HG03135 (cell line): ENCODE results near the gene CTDSP2.
"Not testable (repeated sequence)": the region's sequence is repeated elsewhere in the genome, so short reads cannot be mapped to it uniquely, and the experiment has no call there.

Experiments
- ATAC-seq: cut with Tn5 transposase; IDR thresholded peaks from one replicate; pipeline ENCODE4 v1.9.1; 2021; ENCODE audit warnings: mild to moderate bottlenecking, moderate library complexity; ENCODE audit not compliant: unreplicated experiment

The CTDSP2 gene

GRCh38 chr12:57836442-57837375 lies 9.8 kb downstream of the CTDSP2 start:
- peak; percentile 45 for ATAC-seq

GRCh38 chr12:57835366-57836288 lies 10.9 kb downstream of the CTDSP2 start:
- no peak for ATAC-seq

- ATAC-seq: no peak
Measured at GRCh38 chr12:57834086-57834876, 12.2 kb downstream of the CTDSP2 start.

- ATAC-seq: no peak
Measured at GRCh38 chr12:57833672-57834071, 12.9 kb downstream of the CTDSP2 start.

- ATAC-seq: no peak
Measured at GRCh38 chr12:57832966-57833365, 13.6 kb downstream of the CTDSP2 start.

GRCh38 chr12:57830393-57830792 lies 16.1 kb downstream of the CTDSP2 start:
- no peak for ATAC-seq

GRCh38 chr12:57829025-57829777 lies 17.3 kb downstream of the CTDSP2 start:
- no peak for ATAC-seq

- no peak for ATAC-seq
Measured at GRCh38 chr12:57826966-57827365, 19.6 kb downstream of the CTDSP2 start.

- ATAC-seq: no peak
Measured at GRCh38 chr12:57826400-57826799, 20.1 kb downstream of the CTDSP2 start.

- ATAC-seq: no peak
Measured at GRCh38 chr12:57825451-57825850, 21.1 kb downstream of the CTDSP2 start.

DNA sequence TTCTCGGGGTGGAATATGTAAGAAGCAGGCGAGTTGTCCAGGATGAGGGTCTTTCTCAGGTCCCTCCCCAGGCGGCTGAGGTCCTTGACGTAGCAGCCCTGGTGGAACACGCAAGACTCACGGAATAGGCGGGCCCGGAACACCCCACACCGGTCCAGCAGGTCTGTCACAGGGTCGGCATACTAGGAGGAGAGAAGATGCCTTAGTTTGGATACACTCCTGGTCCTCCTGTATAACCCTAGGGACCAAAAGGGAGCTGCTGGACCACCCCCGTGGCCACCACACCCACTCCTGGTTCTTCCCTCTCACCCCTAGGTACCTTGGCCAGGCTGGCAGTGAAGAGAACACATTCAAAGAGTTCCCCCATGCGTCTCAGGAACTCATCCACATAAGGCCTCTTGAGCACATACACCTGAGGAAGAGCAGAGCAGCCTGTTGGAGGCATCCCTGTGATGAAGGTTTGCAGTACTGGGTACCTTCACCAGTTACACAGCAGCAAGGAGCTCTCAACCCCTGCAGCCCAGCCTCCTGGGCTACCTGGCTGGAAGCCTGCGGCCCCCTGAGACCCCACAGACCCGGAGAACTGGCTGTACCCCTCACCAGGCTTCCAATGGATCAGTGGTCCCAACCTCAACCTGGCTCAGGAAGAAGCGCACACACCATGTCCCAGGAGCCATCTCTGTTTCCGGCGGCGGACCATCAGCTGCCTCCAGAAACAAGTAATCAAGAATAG lies 22.5 kb downstream of the CTDSP2 start:
- no peak for ATAC-seq

GRCh38 chr12:57823131-57823907 lies 23.2 kb downstream of the CTDSP2 start:
- ATAC-seq: no peak

DNA sequence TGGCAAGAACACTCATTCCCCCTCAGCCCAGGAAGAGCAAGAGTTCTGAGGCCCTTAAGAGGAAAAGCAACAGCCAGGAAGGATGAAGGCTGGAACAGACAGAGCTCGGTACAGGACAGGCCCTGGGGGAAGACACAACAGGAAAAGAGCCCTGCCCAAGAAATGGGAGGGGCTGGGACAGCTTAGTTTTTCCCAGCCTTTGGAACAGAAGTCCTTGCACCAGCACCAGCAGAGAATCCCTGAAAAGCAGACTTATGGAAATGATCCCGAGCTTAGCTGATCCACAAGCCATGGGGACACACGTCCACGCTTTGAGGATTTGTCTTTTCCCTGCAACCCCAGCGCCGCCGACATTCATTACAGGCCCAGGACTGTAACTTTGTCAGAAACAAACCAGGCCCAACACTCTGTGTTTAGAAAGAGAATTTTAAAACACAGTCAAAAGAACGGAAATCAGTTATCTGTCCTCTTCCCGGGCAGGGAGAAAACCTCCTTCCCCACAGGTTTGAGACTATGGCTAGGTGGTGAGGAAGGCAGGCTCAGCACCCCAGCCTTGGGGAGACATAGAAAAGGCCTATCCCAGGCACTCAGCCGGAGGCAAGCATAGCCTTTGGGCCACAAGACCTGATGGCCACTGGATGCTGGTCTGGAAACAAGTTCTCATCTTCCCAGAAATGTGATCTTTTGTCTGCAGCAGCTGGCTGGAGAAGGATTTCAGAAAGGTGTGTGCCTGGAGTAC lies 24.0 kb downstream of the CTDSP2 start:
- ATAC-seq: no peak

DNA sequence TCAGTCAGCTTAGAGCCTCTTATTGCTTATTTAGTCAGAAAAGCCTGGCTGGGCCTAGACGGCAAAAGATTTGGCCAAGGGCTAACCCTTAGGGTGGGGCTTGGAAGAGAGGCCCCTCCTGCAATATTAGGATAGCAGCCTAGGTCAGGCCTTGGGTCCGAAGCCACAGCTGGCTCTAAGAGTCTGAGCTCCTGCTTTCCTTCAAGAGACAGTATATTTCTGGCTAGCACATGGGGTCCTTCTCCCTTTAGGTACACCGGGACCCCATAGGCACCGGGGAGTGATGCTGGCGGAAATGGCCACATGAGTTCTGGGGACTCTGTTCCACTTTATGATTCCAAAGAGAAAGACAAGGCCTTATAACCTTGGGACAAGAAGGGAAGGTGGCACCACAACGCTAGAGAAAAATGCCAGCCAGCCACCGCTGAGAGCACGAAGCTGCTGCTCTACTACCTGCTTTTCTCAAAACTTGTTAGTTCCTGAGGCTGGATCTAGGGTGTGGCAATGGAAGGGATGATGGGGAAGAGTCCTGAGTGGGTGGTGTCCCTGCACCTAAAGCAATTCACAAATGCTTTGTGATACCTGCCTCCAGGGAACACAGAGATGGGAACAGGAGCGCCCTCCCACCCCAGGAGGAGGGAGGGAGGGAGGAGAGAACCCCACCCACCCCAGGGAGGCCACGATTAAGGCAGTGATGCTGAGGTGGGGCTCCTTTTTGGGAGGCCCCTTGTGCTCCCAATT lies 24.9 kb downstream of the CTDSP2 start:
- no peak for ATAC-seq

GRCh38 chr12:57821015-57821414 lies 25.5 kb downstream of the CTDSP2 start:
- not testable (repeated sequence) for ATAC-seq

GRCh38 chr12:57820119-57820518 lies 26.4 kb downstream of the CTDSP2 start:
- ATAC-seq: not testable (repeated sequence)

GRCh38 chr12:57817990-57818331 lies 28.6 kb downstream of the CTDSP2 start:
- ATAC-seq: not testable (repeated sequence)
